ENCODE results near the gene ADPRHL1.
"Not testable (repeated sequence)": the region's sequence is repeated elsewhere in the genome, so short reads cannot be mapped to it uniquely, and the experiment has no call there.

Gene ADPRHL1

GRCh38 chr13:113452466-113452865 lies 822 bp downstream of the ADPRHL1 start:
- no peak for DNase-seq

- no peak for DNase-seq
These were observed 1.3 kb downstream of the ADPRHL1 start for GRCh38 chr13:113451951-113452421.

GRCh38 chr13:113450861-113451620 lies 2.2 kb downstream of the ADPRHL1 start:
- DNase-seq = not testable (repeated sequence)

GRCh38 chr13:113450348-113450744 lies 2.9 kb downstream of the ADPRHL1 start:
- DNase-seq = not testable (repeated sequence)

GRCh38 chr13:113449693-113450347 lies 3.5 kb downstream of the ADPRHL1 start:
- no peak for DNase-seq

- peak; percentile 79 for DNase-seq
These were observed 4.2 kb downstream of the ADPRHL1 start for GRCh38 chr13:113448885-113449692.

GRCh38 chr13:113448545-113448884 lies 4.8 kb downstream of the ADPRHL1 start:
- no peak for DNase-seq

GRCh38 chr13:113447596-113447995 lies 5.7 kb downstream of the ADPRHL1 start:
- DNase-seq = no peak

- no peak for DNase-seq
These were observed 6.8 kb downstream of the ADPRHL1 start for GRCh38 chr13:113446488-113446854.

- DNase-seq = no peak
These were observed 7.3 kb downstream of the ADPRHL1 start for GRCh38 chr13:113445791-113446487.

- DNase-seq = no peak
These were observed 9.3 kb downstream of the ADPRHL1 start for GRCh38 chr13:113443991-113444390.

- DNase-seq = no peak
These were observed 10.3 kb downstream of the ADPRHL1 start for GRCh38 chr13:113442985-113443362.

GRCh38 chr13:113442354-113442984 lies 10.8 kb downstream of the ADPRHL1 start:
- no peak for DNase-seq

- no peak for DNase-seq
These were observed 11.6 kb downstream of the ADPRHL1 start for GRCh38 chr13:113441661-113442060.

GRCh38 chr13:113437408-113438010 lies 15.8 kb downstream of the ADPRHL1 start:
- DNase-seq = no peak

GRCh38 chr13:113436866-113437265 lies 16.4 kb downstream of the ADPRHL1 start:
- not testable (repeated sequence) for DNase-seq

- DNase-seq = not testable (repeated sequence)
These were observed 17.4 kb downstream of the ADPRHL1 start for GRCh38 chr13:113435907-113436306.

- DNase-seq = no peak
These were observed 19.8 kb downstream of the ADPRHL1 start for GRCh38 chr13:113433391-113433916.

GRCh38 chr13:113432506-113433270 lies 20.6 kb downstream of the ADPRHL1 start:
- no peak for DNase-seq

GRCh38 chr13:113431171-113431570 lies 22.1 kb downstream of the ADPRHL1 start:
- DNase-seq = no peak

Data from activated naive CD4-positive, alpha-beta T cell treated with Interleukin-2 at 50 U/mL for 16 hours (primary cell).